GM12891 (cell line): ENCODE results near the gene PRKCI.

ENCODE experiments used
- POLR2AphosphoS5 ChIP-seq: IDR thresholded peaks from 2 replicates; pipeline ENCODE4 v1.6.1; 2011; ENCODE audit warnings: low read depth, low read length, control low read depth
- POU2F2 ChIP-seq: IDR thresholded peaks from 2 replicates; pipeline ENCODE4 v1.6.1; 2011; ENCODE audit warnings: low read depth, mild to moderate bottlenecking, control low read depth, low read length, moderate library complexity

DNA sequence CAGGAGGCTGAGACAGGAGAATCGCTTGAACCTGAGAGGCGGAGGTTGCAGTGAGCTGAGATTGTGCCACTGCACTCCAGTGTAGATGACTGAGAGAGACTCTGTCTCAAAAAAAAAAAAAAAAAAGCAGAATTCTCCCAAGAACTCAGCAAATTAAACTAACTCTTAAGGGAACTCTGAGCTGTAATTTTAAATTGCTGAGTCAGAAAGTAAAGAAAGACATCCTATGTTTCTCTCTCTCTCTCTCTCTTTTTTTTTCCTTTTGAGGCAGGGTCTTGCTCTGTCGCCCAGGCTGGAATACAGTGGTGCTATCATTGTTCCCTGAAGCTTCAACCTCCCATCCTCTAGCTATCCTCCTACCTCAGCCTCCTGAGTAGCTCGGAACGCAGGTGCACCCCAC is 20.7 kb upstream of the PRKCI start:
- TF ChIP-seq POLR2AphosphoS5 (no peak), POU2F2 (no peak)
